Retinal pigment epithelial cell (primary cell): Measurements from ENCODE around the gene RNF10.

ENCODE experiments used
- DNase-seq: peaks from one replicate; pipeline ENCODE4 v3.0.0-alpha.2; 2010; ENCODE audit warnings: low read depth
- H3K4me3 ChIP-seq: 2 replicates; pipeline ENCODE4 v1.5.1; 2011; ENCODE audit warnings: mild to moderate bottlenecking, low read length, control low read depth, moderate library complexity
- TF ChIP-seq, protein P1 (sequence below): conservative IDR thresholded peaks from 2 replicates; pipeline ENCODE4 v1.5.1; 2011; ENCODE audit warnings: low read depth, low read length, control low read depth, inconsistent platforms

RNF10 gene

DNA sequence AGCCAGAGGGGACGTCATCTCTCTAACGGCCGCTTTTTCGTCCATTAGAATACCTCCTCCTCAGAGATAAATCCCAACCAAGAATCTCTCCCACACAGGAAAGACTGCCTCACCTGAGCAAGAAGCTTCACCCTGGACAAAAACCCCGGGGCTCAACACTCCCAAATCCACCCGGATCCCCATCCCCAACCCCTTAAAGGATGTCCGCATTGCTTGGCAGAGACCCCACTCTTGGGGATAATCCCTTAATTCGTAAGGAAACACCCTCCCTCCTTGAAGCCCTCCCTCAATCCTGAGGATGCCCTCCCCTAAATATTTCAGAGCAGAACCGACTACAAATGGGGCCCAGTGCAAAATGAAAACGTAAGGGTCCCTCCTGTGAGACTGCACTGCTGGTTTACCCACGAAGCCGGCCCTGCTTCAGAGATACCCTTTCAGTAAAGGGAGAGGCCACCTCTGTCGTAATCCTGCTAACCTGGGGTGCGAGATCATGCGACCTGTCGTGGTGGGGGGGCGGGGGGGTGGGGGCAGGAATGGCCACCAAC is 38.9 kb upstream of the RNF10 start:
- DNase-seq = no peak
- peak overlapping the region; percentile 91 for H3K4me3 ChIP-seq
- TF ChIP-seq, protein P1, sequence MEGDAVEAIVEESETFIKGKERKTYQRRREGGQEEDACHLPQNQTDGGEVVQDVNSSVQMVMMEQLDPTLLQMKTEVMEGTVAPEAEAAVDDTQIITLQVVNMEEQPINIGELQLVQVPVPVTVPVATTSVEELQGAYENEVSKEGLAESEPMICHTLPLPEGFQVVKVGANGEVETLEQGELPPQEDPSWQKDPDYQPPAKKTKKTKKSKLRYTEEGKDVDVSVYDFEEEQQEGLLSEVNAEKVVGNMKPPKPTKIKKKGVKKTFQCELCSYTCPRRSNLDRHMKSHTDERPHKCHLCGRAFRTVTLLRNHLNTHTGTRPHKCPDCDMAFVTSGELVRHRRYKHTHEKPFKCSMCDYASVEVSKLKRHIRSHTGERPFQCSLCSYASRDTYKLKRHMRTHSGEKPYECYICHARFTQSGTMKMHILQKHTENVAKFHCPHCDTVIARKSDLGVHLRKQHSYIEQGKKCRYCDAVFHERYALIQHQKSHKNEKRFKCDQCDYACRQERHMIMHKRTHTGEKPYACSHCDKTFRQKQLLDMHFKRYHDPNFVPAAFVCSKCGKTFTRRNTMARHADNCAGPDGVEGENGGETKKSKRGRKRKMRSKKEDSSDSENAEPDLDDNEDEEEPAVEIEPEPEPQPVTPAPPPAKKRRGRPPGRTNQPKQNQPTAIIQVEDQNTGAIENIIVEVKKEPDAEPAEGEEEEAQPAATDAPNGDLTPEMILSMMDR = no peak

DNA sequence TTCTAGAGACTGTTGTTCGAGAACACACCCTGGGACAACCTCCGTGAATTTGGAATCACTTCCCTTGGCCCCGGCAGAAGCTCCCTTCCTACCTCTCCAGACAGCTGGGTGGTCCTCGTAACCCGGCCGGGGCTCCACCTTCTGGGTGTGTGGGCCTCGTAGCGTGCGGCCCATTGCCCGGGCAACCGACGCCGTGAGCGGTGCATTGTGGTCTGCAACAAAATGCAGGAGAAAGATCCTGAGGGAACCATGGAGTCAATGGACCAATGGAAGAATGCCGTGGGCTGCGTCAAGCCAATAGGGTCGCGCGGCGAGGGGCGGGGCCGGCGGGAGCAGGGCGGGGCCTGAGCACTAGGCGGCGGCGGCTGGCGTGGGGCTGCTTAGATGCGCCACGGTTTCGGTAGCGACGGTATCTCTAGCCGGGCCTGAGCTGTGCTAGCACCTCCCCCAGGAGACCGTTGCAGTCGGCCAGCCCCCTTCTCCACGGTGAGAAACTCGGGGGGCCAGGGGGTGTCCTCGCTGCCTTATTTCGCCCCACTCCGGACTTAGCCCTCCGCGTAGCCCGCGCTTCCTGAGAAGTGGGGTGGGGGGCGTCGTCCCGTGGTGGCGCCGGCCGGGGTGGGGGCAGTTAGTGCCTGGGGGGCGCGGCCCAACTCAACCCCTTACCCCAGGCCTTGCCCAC is 38.3 kb upstream of the RNF10 start, which contains the start of gene DYNLL1:
TSS of gene DYNLL1 (plus strand) at position 383 of the 682 bp plus-strand sequence. CDS start 309 bp downstream, outside the sequence.
- peak within 1 kb of the TSS; percentile 91 for H3K4me3 ChIP-seq
- TF ChIP-seq, protein P1 = no peak
- DNase-seq = peak; percentile 77

DNA sequence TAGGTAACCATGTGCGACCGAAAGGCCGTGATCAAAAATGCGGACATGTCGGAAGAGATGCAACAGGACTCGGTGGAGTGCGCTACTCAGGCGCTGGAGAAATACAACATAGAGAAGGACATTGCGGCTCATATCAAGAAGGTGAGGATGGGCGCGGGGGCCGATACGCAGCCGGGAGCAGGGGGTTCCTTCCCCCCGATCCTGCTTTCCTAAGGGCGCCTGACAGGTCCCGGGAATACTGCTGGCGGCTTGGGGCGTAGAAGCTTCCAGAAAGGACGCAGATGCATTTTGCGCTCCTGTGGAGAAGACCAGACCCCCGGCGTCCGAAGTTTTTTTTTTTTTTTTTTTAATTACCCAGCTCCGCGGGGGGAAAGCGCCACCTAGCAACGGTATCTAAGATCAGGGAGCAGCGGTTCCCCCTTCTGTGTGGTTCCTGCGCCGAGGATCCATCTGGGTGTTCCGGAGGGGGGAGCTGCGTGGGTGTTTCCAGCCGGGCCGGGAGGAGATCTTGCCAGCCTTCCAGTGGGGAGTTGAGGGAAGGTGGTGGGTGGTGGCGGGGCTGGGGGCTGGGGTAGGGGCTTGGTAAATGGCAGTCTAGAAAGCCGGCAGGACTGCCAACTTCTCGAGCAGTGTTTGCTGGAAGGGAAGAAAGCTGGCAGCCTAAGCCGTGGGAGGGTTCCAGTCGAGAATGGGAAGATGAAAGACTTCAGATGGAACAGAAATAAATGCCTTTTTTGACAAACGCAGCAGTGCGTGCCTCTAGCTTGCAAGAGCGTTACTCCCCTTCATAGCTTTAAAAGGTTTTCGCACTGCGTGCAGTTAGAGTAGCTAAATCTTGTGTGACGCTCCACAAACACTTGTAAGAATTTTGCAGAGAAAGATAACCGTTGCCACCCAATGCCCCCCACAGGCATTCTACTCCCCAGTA is 37.5 kb upstream of the RNF10 start:
- H3K4me3 ChIP-seq = peak overlapping the region; percentile 91
- DNase-seq = no peak
- TF ChIP-seq, protein P1 = peak; percentile 12

DNA sequence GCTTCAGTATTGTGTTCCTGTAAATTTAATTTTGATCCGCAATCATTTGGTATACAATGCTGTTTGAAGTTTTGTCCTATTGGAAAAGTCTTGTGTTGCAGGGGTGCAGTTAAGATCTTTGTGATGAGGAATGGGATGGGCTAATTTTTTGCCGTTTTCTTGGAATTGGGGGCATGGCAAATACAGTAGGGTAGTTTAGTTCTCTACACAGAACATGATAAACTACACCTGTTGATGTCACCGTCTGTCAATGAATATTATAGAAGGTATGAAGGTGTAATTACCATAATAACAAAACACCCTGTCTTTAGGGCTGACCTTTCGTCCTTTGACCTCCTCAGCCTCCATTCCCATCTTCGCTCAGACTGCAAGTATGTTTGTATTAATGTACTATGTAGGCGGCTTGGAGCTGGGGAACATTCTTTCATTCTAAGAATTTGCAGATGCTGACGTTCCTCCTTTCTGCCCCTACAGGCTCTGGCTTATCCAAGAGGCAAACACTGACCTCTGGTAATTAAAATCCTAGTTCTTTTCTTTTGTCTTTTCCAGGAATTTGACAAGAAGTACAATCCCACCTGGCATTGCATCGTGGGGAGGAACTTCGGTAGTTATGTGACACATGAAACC is 36.5 kb upstream of the RNF10 start:
- DNase-seq = no peak

DNA sequence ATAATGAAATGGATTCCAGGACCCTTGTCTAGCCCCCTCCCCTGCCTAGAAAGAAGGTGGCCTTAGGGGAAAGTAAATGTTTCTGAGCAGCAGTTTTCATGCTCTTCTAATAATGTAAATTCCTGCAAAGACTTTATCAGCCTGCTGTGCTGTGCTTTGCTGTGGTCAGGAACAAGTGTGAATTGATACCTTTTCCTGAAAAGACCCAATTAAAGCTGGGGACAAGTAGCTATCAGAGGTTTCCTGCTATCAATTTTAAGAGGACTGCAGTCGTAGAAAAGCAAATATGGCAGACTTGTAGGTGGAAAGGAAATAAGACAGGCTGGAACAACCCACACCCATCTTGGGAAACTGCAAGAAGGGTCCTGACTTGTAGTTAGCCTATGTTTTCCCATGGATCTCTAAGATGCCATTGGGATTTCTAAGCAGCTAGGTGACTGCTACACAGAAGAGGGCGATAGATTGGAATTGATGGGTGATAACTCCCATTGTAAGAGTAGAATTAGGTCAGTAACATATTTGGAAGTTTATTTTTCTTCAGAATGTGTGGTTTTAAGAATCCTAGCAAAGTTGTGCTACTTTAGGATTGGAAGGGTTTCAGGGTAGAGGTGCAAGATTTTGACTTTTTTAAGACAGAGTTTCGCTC is 35.2 kb upstream of the RNF10 start:
- TF ChIP-seq, protein P1 = no peak
- DNase-seq = no peak
- no peak overlapping the region for H3K4me3 ChIP-seq

More for the DNA sequence above, 36.5 kb upstream of the RNF10 start:
- H3K4me3 ChIP-seq = peak overlapping the region; percentile 91
- TF ChIP-seq, protein P1 = no peak

DNA sequence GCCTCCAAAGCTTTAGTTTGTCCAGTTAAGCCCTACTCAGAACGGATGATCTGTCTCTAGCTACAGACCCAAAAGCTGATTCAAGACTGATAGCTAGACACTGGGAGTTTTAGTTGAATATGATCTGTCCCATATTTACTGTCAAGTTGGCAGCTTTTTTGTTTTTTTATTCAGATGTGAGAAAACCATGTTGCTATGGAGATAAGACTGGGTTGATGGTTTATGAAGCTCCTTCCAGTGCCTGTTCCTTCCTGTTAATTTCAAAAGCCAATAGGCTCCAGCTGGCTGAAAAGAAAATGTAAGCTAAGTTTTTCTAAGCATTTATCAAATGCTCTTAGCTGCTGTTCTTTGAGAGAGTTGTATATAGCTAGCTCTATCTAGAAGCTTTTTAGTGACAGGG is 33.6 kb upstream of the RNF10 start:
- H3K4me3 ChIP-seq = no peak overlapping the region
- TF ChIP-seq, protein P1 = no peak
- DNase-seq = no peak
